Measurements from ENCODE around the gene CAPN9. TPM values are rescaled to one million over a fixed set of nuclear protein-coding genes. Genes with fewer than 3 reads are reported as not detected.
A peak's percentile ranks its signal among the peaks of the same experiment; 100 is the strongest.

The CAPN9 gene
- total RNA-seq, 1 donor from 2014 or later = 26.6 TPM

DNA sequence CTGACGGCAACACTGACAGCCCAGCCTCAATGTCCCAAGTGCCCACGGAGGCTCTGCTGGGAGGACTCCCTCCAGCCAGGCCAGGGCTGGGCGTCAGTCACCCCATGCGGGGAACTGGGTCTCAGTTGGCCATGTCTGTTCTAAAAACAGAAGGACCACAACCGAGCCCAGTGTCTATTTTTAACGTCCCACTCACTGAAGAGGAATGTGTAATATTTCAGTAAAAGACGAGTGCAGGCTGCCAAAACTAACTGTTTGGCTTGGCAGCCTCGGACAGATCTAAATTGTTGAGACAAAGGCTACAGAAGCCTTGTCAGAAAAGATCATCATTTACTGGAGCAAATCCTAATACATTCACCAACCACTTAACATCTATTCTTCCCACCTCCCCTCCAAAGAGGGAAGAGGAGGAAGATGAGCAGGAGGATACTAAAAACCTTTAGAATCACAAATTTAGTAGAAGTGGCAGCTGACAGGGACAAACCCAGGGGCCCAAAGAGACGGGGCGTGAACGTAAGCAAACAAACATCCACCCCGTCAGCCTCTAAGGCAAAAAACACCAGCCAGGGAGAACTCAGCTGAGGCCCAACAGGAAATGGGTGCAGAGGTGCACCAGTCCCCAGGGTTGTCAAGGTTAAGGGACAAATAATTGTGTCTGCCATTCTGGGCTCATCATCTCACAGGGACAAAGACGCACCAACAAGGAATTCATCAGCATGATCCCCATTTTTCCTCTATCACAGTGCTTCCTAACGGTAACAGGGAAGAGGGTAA is 102.5 kb downstream of the CAPN9 start:
- H3K27me3 ChIP-seq (ENCODE audit: low read depth) = no peaks in the 10 kb centered on the region
- ATAC-seq = peak; percentile 70 to 79
- intact Hi-C loops (cut with DNase I) = no loop called here
- no peak overlapping the region for H3K4me3 ChIP-seq
- H3K9me3 ChIP-seq = peaks cover 5% of the 10 kb centered on the region
- DNase-seq = no peak
- peaks cover 52% of the 10 kb centered on the region for H3K4me1 ChIP-seq
- TF ChIP-seq, protein P1, sequence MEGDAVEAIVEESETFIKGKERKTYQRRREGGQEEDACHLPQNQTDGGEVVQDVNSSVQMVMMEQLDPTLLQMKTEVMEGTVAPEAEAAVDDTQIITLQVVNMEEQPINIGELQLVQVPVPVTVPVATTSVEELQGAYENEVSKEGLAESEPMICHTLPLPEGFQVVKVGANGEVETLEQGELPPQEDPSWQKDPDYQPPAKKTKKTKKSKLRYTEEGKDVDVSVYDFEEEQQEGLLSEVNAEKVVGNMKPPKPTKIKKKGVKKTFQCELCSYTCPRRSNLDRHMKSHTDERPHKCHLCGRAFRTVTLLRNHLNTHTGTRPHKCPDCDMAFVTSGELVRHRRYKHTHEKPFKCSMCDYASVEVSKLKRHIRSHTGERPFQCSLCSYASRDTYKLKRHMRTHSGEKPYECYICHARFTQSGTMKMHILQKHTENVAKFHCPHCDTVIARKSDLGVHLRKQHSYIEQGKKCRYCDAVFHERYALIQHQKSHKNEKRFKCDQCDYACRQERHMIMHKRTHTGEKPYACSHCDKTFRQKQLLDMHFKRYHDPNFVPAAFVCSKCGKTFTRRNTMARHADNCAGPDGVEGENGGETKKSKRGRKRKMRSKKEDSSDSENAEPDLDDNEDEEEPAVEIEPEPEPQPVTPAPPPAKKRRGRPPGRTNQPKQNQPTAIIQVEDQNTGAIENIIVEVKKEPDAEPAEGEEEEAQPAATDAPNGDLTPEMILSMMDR (IDR thresholded peaks at IDR 0.05) = no peak
- H3K36me3 ChIP-seq = peaks cover 23% of the 10 kb centered on the region
- H3K27ac ChIP-seq = peak overlapping the region; percentile 81

DNA sequence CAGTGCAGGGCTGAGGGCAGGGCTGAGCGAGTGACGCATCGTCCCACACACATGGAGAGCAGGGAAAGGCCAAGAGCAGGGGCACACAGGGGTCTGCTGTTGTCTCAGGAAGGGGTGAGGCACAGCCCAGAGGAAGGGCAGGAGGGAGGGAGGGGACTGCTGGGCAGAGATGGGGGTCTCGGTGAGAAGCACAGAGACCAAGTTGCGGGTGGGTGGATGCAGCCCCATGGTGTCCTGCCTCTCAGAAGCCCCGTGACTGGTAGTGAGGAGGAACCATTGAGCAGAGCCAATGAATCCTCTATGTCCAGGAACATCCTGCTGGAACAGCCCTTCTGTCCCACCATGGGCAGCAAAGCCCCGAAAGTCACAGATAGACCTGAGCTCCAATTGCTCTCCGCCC is 103.4 kb downstream of the CAPN9 start:
- H3K27ac ChIP-seq = peak overlapping the region; percentile 81
- H3K4me3 ChIP-seq = no peak overlapping the region
- intact Hi-C loops (cut with DNase I) = no loop called here
- TF ChIP-seq, protein P1 (IDR thresholded peaks at IDR 0.05) = no peak
- no peak for ATAC-seq
- H3K36me3 ChIP-seq = peaks cover 31% of the 10 kb centered on the region
- peaks cover 5% of the 10 kb centered on the region for H3K9me3 ChIP-seq
- H3K27me3 ChIP-seq (ENCODE audit: low read depth) = no peaks in the 10 kb centered on the region
- peaks cover 53% of the 10 kb centered on the region for H3K4me1 ChIP-seq
- no peak for DNase-seq

DNA sequence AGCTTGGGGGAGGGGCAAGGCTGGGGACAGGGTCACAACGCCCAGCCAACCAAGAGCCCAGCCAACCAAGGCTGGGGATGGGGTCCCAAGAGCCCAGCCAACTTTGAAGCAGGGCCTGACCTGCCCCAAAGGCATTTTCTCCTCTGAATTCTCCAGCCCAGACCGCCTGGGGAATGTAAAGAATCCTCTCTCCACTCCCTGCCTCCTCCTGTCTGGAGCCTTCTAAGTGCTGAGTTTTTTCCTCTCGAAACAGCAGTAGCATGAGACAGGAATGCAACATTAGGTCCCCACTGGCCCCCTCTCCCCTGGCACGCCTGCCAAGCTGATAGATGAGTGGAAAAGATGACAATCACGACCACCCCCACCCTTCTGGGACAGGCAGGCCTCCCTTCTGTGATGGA is 104.1 kb downstream of the CAPN9 start:
- Histone ChIP-seq H3K36me3 (peaks cover 31% of the 10 kb centered on the region), H3K9me3 (peaks cover 5% of the 10 kb centered on the region), H3K27me3 (ENCODE audit: low read depth) (no peaks in the 10 kb centered on the region), H3K4me3 (no peak overlapping the region), H3K27ac (peak overlapping the region; percentile 81), H3K4me1 (peaks cover 53% of the 10 kb centered on the region)
- TF ChIP-seq, protein P1 (IDR thresholded peaks at IDR 0.05) = no peak
- intact Hi-C loops (cut with DNase I) = no loop called here
- peak; percentile 74 to 78 for ATAC-seq
- DNase-seq = no peak

Other genes starting within 250 kb of the CAPN9 start
- gene COG2, start 104.9 kb upstream of the CAPN9 start, total RNA-seq = 23.1 TPM
- 0.86 TPM for gene AGT, start 33.3 kb upstream of the CAPN9 start, total RNA-seq
- 101 TPM for gene C1orf198, start 121.1 kb downstream of the CAPN9 start, total RNA-seq
- 17.0 TPM for gene TTC13, start 231.5 kb downstream of the CAPN9 start, total RNA-seq
- gene ARV1, start 231.7 kb downstream of the CAPN9 start, total RNA-seq = 18.4 TPM